ENCODE results near the gene PCDH8.

- TF ChIP-seq POLR2AphosphoS5 (IDR thresholded peaks at IDR 0.05; ENCODE audit: borderline replicate concordance, low read depth, low read length) (no peak), EZH2 (IDR thresholded peaks at IDR 0.05) (no peak), FOXP2 (optimal IDR thresholded peaks at IDR 0.05; ENCODE audit: control extremely low read depth, extremely low read length, insufficient read depth) (no peak)
Observed at GRCh38 chr13:52892925-52893324, 44.5 kb upstream of the PCDH8 start.
